Mesenchymal stem cell (in vitro differentiated cells and primary cell): ENCODE measurements around the gene VSX1.

Experiments used
- DNase-seq: peaks from one replicate; pipeline ENCODE4 v3.0.0-alpha.2; 2013
- H2AFZ ChIP-seq: one replicate; pipeline ENCODE4 v1.6.1; 2013; ENCODE audit warnings: low read depth, mild to moderate bottlenecking, control low read depth, inconsistent platforms, low read length, moderate library complexity
- H2AK5ac ChIP-seq: 2 replicates; pipeline ENCODE4 v1.6.1; 2013; ENCODE audit warnings: low read length, moderate library complexity, mild to moderate bottlenecking, inconsistent platforms; ENCODE audit not compliant: severe bottlenecking
- H2BK120ac ChIP-seq: one replicate; pipeline ENCODE4 v1.6.1; 2013; ENCODE audit warnings: low read depth, mild to moderate bottlenecking, inconsistent platforms, low read length, moderate library complexity
- H2BK12ac ChIP-seq, 2 experiments: one replicate each; pipeline ENCODE4 v1.6.1; 2013; ENCODE audit warnings: inconsistent platforms in 2 of 2, low read length in 2 of 2, mild to moderate bottlenecking in 2 of 2, moderate library complexity in 2 of 2, control low read depth in 1 of 2
- H2BK15ac ChIP-seq: one replicate; pipeline ENCODE4 v1.6.1; 2013; ENCODE audit warnings: mild to moderate bottlenecking, low read depth, inconsistent platforms; ENCODE audit not compliant: poor library complexity, severe bottlenecking
- H2BK5ac ChIP-seq: 2 replicates; pipeline ENCODE4 v1.6.1; 2013; ENCODE audit warnings: low read depth, mild to moderate bottlenecking, low read length, control low read depth, inconsistent platforms; ENCODE audit not compliant: poor library complexity, severe bottlenecking
- H3K14ac ChIP-seq, 2 experiments: one replicate each; pipeline ENCODE4 v1.6.1; 2013; ENCODE audit warnings: inconsistent platforms in 2 of 2, low read length in 2 of 2, control low read depth in 1 of 2, mild to moderate bottlenecking in 1 of 2, moderate library complexity in 1 of 2
- H3K18ac ChIP-seq, 2 experiments: one replicate each; pipeline ENCODE4 v1.6.1; 2013; ENCODE audit warnings: inconsistent platforms in 2 of 2, low read length in 2 of 2, control low read depth in 1 of 2, low read depth in 1 of 2, mild to moderate bottlenecking in 1 of 2
- H3K23ac ChIP-seq, 2 experiments: one replicate each; pipeline ENCODE4 v1.6.1; 2013; ENCODE audit warnings: inconsistent platforms in 2 of 2, low read length in 2 of 2, mild to moderate bottlenecking in 2 of 2, moderate library complexity in 2 of 2, control low read depth in 1 of 2
- H3K27ac ChIP-seq: 2 replicates; pipeline ENCODE4 v1.5.1; 2013; ENCODE audit warnings: mild to moderate bottlenecking, moderate library complexity, low read length, control low read depth, inconsistent platforms; ENCODE audit not compliant: poor library complexity, severe bottlenecking
- H3K27me3 ChIP-seq, 2 experiments: 2 replicates each; pipeline versions ENCODE4 v1.6.1 to v1.7.0; 2013; ENCODE audit warnings: low read length in 2 of 2, mild to moderate bottlenecking in 2 of 2, moderate library complexity in 2 of 2, control low read depth in 1 of 2, inconsistent platforms in 1 of 2; ENCODE audit not compliant: control insufficient read depth in 1 of 2, insufficient read depth in 1 of 2
- H3K36me3 ChIP-seq, 2 experiments: 2 replicates each; pipeline versions ENCODE4 v1.6.1 to v1.7.0; 2013; ENCODE audit warnings: low read length in 2 of 2, control low read depth in 1 of 2, inconsistent platforms in 1 of 2, low read depth in 1 of 2, mild to moderate bottlenecking in 1 of 2; ENCODE audit not compliant: insufficient read depth in 2 of 2, control insufficient read depth in 1 of 2
- H3K4ac ChIP-seq, 2 experiments: one replicate each; pipeline ENCODE4 v1.6.1; 2013; ENCODE audit warnings: inconsistent platforms in 2 of 2, low read length in 2 of 2, mild to moderate bottlenecking in 2 of 2, moderate library complexity in 2 of 2, control low read depth in 1 of 2, low read depth in 1 of 2
- H3K4me1 ChIP-seq: 2 replicates; pipeline ENCODE4 v1.6.1; 2013; ENCODE audit warnings: low read depth, low read length, control low read depth; ENCODE audit not compliant: control insufficient read depth, insufficient read depth
- H3K4me2 ChIP-seq: 2 replicates; pipeline ENCODE4 v1.6.1; 2013; ENCODE audit warnings: low read length, mild to moderate bottlenecking, inconsistent platforms; ENCODE audit not compliant: poor library complexity, severe bottlenecking
- H3K4me3 ChIP-seq, 2 experiments: 2 replicates each; pipeline versions ENCODE4 v1.5.1 to v1.7.0; 2013; ENCODE audit warnings: low read length in 2 of 2, mild to moderate bottlenecking in 2 of 2, control low read depth in 1 of 2, low read depth in 1 of 2; ENCODE audit not compliant: insufficient read depth in 1 of 2
- H3K79me1 ChIP-seq: replicated peaks from 2 replicates; pipeline ENCODE4 v1.6.1; 2013; ENCODE audit warnings: mild to moderate bottlenecking, control low read depth, low read length, inconsistent platforms; ENCODE audit not compliant: poor library complexity, severe bottlenecking
- H3K9ac ChIP-seq: 2 replicates; pipeline ENCODE4 v1.7.0; 2013; ENCODE audit warnings: mild to moderate bottlenecking, low read length, moderate library complexity
- H3K9me3 ChIP-seq: 2 replicates; pipeline ENCODE4 v1.7.0; 2013; ENCODE audit warnings: mild to moderate bottlenecking, low read length; ENCODE audit not compliant: control insufficient read depth
- H4K8ac ChIP-seq: one replicate; pipeline ENCODE4 v1.6.1; 2013; ENCODE audit warnings: inconsistent platforms, mild to moderate bottlenecking, low read length, moderate library complexity
- H4K91ac ChIP-seq: one replicate; pipeline ENCODE4 v1.6.1; 2013; ENCODE audit warnings: mild to moderate bottlenecking, low read length, inconsistent platforms
- WGBS: methylation state at CpG from one replicate; pipeline ENCODE4 v1.1.7; 2013; ENCODE audit warnings: mixed read lengths; 5-methylcytosine and 5-hydroxymethylcytosine counted together

VSX1 gene

GRCh38 chr20:25044660-25045342, 37.1 kb downstream of the VSX1 start:
- Histone ChIP-seq H3K27ac (no peak overlapping the region), H2AK5ac (no peak overlapping the region), H2BK15ac (no peak overlapping the region), H3K4me3 (no peak overlapping the region), H3K23ac (no peak overlapping the region), H3K9me3 (no peaks in the 10 kb centered on the region), H2BK12ac (no peak overlapping the region), H4K91ac (no peak overlapping the region), H2AFZ (no peak overlapping the region), H3K79me1 (peaks cover 2% of the 10 kb centered on the region), H3K4me2 (no peak overlapping the region), H2BK120ac (no peak overlapping the region), H3K14ac (no peak overlapping the region), H3K27me3 (peaks cover 8 to 26% of the 10 kb centered on the region in 2 experiments), H3K36me3 (peaks cover 0 to 7% of the 10 kb centered on the region in 2 experiments), H3K4ac (no peak overlapping the region), H4K8ac (no peak overlapping the region), H2BK5ac (no peak overlapping the region), H3K18ac (no peak overlapping the region), H3K9ac (no peak overlapping the region), H3K4me1 (peaks cover 14% of the 10 kb centered on the region)
- 83% methylated on average over 14 of the region's 14 CpGs for WGBS
- no peak for DNase-seq

- no peak for DNase-seq
- Histone ChIP-seq H3K18ac (no peak overlapping the region), H3K23ac (no peak overlapping the region), H2AFZ (no peak overlapping the region), H3K79me1 (peaks cover 2% of the 10 kb centered on the region), H3K27ac (no peak overlapping the region), H4K8ac (no peak overlapping the region), H3K9me3 (no peaks in the 10 kb centered on the region), H2BK12ac (no peak overlapping the region), H3K4me2 (no peak overlapping the region), H3K14ac (no peak overlapping the region), H3K4ac (no peak overlapping the region), H2BK120ac (no peak overlapping the region), H3K4me1 (peaks cover 19% of the 10 kb centered on the region), H3K27me3 (peaks cover 8 to 20% of the 10 kb centered on the region in 2 experiments), H2BK5ac (no peak overlapping the region), H3K36me3 (peaks cover 0 to 7% of the 10 kb centered on the region in 2 experiments), H4K91ac (no peak overlapping the region), H2AK5ac (no peak overlapping the region), H2BK15ac (no peak overlapping the region), H3K9ac (no peak overlapping the region), H3K4me3 (no peak overlapping the region)
- WGBS, result 94% methylated on average over 5 of the region's 5 CpGs
Observed at GRCh38 chr20:25044261-25044560, 37.7 kb downstream of the VSX1 start.

- WGBS, result 84% methylated on average over 9 of the region's 9 CpGs
- Histone ChIP-seq H2AK5ac (no peak overlapping the region), H3K4me3 (no peak overlapping the region), H3K27ac (no peak overlapping the region), H3K4me1 (peaks cover 21% of the 10 kb centered on the region), H3K23ac (no peak overlapping the region), H2BK120ac (no peak overlapping the region), H4K8ac (no peak overlapping the region), H3K79me1 (peaks cover 2% of the 10 kb centered on the region), H3K9ac (no peak overlapping the region), H3K18ac (no peak overlapping the region), H3K14ac (peak overlapping the region in 1 of 2 experiments; percentile 36), H3K4me2 (no peak overlapping the region), H3K27me3 (peaks cover 8 to 20% of the 10 kb centered on the region in 2 experiments), H4K91ac (no peak overlapping the region), H2BK5ac (no peak overlapping the region), H3K9me3 (no peaks in the 10 kb centered on the region), H2BK12ac (no peak overlapping the region), H3K36me3 (peaks cover 0 to 8% of the 10 kb centered on the region in 2 experiments), H3K4ac (no peak overlapping the region), H2AFZ (no peak overlapping the region), H2BK15ac (no peak overlapping the region)
- no peak for DNase-seq
Observed at GRCh38 chr20:25043499-25044260, 38.3 kb downstream of the VSX1 start.
